COLO829 (cell line): Measurements from ENCODE around the gene RPE65.
"Not testable (repeated sequence)": the region's sequence is repeated elsewhere in the genome, so short reads cannot be mapped to it uniquely, and the experiment has no call there.

ENCODE experiments used
- DNase-seq: peaks from one replicate; pipeline ENCODE4 v3.0.0; 2012; ENCODE audit warnings: low spot score

The RPE65 gene

DNA sequence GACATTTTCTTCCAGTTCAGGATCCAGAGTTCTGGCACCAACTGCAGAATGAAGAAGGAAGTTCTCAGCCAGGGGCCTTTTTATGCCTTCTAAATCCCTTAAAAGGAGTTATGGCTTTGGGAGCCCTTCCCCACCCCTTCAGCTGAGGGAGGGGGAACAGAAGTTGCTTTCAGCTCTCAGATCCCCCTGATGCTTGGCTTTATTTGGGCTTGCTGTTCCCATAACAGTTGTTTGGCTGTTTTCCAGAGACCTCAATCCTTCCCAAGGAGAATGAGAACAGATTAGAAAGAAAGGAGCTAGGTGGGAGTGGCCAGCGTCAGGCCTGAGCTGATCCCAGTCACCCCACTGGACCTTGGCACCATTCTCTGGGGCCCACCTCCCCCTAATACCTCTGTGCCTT lies at the start of gene RPE65:
RPE65 (minus strand) TSS at position 54 of the 400 bp plus-strand sequence; CDS start at position 5, 49 bp downstream.
- DNase-seq = no peak

DNA sequence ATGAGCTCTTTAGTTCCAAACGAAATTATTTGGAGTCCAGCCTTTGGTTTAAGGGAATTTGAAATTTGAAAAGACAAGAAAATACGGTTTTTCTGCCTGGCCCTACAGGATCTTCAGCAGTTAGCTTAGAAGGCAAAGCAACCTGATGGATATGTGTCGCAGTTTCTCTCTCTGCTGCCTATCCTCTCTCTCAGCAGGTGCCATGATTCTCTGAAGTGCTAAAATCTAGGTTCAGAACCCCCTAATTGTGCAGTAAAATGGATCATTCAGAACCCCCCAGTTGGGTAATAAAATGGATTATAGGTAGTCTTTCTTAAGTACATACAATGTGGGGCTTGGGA lies 47.6 kb upstream of the RPE65 start:
- no peak for DNase-seq

DNA sequence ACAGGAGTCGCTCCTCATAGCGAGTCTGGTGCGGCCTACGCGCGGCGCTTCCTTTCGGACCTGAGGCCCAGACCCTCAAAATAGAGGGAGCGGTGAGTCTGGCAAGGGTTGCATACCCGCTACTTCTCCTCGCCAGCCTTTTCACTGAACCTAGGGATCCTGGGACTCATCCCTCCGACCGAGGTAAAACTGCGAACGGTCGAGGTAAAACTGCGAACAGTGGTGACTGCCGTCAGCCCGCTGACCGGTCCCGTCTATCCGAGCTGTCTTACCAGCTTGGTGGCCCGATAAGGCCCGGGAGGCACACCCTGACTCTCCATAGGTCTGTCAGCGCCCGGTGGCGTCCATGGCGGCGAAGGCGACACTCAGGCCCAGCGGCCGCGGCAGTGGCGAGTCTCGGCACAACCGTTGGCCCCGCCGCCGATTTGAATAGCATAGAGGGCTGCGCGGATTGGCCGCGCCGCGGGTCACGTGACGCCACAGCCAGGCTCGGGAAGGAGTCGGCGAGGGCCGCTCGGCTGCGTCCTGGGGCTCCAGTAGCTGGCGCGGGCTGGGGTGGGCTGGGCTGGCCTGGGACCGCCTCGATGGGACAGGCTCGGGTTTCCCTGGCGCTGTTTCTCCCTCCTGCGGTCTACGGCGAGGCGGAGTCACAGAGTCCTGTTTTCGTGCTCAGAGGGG lies 47.1 kb upstream of the RPE65 start, which contains the start of gene DEPDC1:
DEPDC1 (minus strand) TSS at position 403 of the 678 bp plus-strand sequence; CDS start at position 320, 83 bp downstream.
- DNase-seq = peak; percentile 83

DNA sequence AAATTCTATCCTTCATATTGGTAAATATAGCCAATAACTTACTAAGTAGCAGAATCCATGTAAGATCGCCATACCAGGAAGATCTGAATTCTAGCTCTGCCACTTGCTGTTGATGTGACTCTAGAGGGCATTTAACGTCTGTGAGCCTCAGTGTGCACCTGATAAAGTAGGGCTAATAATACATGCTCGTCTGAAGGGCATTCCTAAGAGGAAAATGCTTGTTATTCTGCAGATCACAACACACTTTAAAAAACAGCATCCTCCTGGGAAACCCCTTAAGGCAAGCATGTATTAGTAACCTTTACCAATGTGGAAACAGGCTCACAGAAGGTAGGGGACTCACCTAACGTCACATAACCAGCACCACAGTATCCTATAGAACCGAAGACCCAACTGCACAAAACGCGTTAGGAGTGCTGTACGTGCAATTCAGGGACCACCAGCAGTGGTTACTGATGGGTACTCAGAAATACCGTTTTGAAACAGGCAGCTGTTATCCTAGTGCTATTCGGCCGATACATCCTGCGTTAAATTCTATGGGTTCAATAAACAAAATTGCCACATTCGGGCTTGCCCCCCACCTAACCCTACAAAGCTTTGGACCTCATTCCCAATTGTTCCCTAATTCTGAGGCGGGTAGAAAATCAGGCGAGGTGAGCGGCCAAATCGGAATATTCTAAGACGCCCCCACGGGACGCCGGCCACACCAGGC lies 46.4 kb upstream of the RPE65 start:
- DNase-seq = no peak

DNA sequence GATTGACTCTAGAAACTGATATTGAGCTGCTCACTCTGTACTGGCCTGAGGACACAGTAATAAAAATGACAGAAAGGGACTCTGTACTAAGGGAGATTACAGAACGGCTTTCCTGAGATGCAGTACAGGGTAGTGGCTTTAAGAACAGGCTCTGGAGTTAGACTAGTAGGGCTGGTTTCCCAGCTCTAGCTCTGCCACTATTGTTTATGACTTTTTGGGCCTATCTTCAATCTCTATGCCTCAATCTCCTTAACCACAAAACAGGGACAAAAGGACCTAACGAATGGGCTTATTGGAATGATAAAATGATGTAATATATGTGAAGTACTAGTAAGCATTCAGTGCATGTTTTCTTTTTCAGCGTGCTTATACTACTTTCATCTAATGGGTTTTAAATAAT lies 45.8 kb upstream of the RPE65 start:
- DNase-seq = no peak

DNA sequence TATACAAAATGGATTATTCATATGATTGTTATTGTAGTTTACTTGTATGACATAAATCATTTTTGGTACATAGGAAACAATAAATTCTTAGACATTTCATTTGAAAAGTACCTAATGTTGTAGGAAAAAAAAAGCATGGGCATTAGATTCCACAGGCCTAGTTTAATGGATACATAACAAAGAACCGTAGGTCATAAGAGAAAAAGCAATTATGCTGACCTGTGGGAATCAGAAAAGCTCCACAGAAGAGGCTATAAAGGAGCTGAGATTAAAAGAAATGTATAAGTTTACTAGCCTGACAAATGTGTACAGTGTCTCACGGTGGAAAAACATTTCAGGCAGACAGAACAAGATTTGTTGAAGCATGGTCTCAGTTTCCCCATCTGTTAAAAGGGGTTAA lies 43.4 kb upstream of the RPE65 start:
- no peak for DNase-seq

DNA sequence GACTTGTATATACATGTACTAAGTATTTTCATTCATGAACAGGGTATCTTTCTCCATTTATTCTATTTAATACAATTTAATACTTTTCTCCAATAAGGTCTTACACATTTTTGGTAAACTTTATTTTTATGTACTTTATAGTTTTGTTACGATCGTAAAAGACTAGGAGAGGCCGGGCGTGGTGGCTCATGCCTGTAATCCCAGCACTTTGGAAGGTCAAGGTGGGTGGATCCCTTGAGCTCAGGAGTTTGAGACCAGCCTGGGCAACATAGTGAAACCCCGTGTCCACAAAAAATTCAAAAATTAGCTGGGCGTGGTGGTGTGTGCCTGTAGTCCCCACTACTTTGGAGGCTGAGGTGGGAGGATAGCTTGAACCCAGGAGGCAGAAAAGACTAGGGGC lies 42.5 kb upstream of the RPE65 start:
- DNase-seq = not testable (repeated sequence)

DNA sequence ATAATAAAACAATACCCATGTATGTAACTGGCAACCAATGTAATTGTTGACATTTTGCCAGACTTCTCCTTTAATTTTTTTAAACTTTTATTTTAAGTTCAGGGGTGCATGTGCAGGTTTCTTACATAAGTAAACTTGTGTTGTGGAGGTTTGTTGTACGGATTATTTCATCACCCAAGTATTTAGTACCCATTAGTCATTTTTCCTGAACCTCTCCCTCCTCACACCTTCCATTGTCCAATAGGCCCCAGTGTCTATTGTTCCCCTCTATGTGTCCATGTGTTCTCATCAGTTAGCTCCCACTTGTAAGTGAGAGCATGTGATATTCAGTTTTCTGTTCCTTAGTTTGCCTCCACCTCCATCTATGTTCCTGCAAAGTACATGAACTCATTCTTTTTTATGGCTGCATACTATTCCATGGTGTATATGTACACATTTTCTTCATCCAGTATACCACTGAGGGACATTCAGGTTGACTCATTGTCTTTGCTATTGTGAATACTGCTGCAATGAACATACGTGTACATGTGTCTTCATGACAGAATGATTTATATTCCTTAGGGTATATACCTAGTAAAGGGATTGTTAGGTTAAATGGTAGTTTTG lies 40.4 kb upstream of the RPE65 start:
- DNase-seq = no peak

DNA sequence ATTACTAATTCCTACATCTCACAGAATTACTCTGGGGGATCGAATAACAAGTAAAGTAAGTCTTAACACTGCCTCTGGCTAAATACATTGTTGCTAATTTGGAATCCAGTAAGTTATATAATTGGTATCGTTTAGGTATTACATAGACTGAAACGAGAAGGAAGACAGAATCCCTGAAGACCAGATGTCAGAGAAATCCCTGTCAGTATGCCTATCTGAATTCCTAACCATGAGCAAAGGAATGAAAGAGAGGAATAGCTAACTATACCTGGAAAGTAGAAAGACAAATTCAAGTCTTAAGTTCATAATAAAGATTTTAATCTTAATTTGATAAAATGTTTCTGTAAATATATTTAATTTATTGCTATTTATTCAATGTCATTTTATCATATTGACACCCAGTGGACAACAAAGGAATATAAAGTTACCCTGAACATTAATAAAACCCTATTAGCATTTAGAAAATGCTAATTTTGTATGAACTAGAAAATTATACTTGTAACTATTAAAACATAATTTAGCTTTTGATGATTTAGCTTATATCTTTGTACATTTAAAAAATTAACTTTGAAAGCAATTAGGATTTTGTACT lies 35.8 kb upstream of the RPE65 start:
- DNase-seq = no peak

DNA sequence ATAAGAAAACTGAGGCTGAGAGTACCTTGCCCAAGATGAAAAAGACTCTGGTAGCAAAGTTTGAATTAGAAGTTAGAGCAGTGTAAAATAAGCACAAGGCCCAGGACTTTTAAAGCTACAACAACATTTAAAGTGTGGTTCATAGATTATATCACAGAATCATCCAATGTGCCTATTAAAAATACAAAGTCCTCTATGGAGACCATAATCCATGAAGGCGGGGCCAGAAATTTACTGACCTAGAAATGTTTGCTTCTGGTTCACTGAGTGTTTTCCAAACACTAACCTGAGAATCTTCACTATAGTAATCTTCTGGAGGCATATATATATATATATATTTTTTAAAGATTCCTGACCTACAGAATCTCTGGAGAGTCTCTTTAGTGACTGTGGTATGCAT lies 34.9 kb upstream of the RPE65 start:
- DNase-seq = no peak

DNA sequence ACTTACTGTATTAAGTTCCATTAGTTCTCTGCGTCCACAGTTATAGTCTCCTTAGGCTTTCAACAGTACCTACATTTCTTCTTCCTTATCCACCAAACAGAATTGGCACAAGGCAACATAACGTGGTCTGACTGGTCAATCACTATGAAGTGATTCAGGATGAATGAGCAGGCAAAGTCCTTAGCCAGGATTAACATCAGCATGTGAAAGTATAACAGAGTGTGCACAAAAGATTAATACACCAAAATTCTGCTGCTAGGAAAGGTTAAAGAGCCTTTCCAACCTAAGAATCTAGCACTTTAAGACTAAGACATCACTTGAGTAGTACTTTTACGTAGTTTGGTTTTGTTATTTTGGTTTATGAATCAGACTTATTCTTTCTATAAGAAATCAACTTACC lies 31.3 kb upstream of the RPE65 start:
- DNase-seq = no peak

DNA sequence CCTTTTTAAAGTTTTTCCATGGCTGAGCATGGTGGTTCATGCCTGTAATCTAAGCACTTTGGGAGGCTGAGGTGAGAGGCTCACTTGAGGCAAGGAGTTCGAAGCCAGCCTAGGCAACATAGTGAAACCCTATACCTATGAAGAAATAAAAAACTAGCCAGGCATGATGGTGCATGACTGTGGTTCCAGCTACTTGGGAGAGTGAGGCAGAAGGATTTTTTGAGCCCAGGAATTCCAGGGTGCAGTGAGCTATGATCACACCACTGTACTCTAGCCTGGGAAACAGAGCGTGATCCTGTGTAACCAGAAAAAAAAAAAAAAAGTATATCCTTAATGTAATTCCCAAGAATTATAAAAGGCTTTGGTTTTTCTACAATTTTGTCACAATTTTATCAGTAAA lies 29.7 kb upstream of the RPE65 start:
- DNase-seq = no peak

DNA sequence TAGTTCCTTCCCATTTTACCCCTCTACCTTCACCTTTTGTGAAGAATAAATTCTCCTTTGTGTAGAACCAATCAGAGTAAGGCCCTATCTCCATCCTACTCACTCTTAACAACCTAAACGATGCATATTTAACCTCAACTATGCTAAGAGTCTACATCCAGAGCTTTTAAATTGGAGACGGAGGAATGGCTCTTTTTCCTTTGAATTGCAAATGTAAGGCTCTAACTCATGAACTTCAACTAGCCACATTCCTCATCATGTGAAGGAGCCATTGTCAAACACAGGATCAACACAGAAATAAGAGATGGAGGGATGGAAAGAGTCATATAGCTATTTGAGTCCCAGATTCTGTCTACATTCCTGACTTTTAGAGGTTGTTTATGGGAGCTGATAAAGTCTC lies 28.9 kb upstream of the RPE65 start:
- DNase-seq = no peak

DNA sequence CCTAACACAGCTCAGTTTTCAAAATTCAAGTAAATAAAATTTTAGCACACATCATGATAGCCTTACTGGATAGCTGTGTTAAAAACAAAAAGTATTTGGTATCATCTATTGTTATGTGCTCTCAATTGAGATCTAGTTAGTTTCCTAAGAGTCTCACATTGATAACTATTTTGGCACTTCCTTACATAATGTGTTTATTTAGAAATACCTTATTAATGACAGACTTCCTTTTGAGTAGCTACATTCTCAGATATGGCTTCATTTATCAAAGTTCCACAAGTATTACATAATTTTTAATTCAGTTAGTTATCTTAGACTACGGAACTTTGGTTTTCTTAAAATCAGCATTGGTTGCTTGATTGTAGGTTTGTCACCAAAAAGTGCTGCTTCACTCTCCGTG lies 26.9 kb upstream of the RPE65 start:
- DNase-seq = not testable (repeated sequence)

DNA sequence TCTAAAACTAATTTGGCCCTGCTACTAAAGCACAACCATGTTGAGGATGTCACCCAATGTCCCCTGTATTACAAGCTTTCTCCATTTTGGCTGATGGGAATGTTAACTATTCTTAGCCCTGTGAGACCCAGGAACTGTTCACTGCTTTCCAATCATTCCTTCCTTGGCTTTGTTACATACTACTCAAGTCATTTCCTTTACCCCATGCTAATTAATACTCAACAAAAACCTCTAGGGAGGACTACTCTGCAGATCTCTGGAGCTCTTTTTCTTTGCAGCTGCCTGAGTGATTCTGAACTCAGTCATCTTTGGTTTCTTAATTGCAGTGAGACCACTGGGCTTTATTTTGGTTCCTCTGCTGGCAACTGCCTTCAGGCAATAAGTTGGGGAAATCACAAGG lies 23.3 kb upstream of the RPE65 start:
- no peak for DNase-seq

DNA sequence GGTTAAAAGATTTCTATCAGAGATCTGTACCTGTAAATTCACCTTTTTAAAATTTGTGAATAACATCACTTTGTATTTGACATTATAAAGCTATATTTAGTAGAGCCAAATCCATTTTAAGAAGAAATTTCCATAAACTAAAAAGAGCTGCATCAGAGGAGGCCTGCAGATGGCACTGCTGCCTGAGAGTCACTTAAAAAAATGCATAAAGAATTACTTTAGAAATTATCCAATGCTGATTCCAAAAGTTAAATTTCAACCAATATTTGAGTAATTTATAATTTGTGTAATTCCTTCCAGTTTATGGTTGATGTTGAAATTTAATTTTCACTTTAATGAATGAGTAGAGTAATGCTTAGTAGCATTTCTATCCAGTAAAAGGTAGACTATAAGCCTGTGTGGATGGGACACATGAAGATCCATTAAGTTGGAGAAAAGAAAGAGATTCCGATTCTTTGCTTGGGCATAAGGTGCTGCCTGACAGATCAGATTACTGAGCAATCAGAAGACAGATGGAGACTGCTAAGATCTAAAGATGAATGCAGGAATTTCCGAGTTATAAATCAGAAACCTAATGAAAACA lies 20.7 kb upstream of the RPE65 start:
- no peak for DNase-seq

DNA sequence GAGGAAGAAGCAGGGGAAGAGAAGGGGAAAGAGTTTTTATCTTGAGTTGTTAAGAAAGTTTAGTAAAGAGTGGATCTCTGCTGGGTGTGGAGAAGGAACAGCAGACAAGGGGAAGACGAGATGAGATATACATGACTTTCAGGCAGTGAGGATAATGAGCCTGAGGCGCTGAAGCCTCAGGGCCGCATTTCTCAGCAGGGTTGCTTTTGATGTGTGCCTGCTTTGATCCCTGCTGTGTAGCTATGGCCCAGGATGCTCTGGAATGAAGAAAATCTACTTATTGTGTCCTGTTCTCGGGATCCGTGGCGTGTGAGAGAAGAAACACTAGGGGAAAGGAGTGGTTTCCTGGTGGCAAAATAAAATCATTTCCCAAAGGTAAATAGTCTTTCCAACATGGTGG lies 15.1 kb upstream of the RPE65 start:
- no peak for DNase-seq

DNA sequence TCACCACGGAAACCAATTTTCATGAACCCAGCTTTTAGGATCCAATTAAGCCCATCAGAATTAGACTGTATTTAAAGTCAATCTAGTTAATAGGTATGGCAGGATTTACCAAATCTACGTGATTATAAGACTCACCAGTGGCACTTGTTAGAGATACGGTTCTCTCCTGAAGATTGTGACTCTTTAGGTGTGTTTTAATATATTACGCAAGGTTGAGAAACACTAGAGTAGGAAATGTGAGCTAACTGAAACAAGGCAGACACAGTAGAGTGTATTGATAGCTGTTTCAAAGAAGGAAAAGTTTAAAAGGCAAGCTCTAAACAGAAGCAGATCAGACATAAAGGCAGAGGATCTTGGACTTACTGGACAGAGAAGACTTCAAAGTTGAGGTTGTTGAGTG lies 11.2 kb upstream of the RPE65 start:
- DNase-seq = no peak

DNA sequence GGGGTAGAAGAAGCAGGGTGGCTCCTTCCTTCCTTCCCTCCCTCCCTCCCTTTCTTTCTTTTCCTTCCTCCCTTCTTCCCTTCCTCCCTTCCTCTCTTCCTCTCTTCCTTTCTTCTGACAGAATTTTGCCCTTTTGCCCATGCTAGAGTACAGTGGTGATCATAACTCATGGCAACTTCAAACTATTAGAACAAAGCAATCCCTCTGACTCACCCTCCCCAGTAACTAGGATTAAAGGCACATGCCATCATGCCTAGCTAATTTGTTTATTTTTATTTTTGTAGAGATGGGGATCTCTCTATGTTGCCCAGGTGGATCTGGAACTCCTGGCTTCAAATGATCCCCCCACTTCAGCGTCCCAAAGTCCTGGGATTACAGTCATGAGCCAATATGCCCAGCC lies 10.0 kb upstream of the RPE65 start:
- no peak for DNase-seq

DNA sequence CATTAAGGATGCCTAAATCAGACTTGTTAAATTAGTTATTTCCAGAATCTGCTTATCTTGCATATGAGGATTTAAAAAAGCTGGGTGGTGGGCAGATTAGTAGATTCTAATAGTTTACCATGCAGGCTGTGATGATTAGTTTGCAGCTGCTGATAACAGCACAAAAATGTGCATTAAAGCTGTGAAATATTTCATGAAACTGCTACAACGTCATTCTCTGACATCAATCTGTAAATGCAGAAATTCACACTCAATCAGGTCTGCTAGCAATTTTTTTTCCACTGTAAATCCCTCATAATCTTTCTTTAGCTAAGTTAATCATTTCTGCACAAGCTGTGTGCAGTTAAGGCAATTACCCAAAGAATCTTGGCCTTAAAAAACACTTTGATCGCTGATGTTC lies 9.3 kb upstream of the RPE65 start:
- DNase-seq = no peak

DNA sequence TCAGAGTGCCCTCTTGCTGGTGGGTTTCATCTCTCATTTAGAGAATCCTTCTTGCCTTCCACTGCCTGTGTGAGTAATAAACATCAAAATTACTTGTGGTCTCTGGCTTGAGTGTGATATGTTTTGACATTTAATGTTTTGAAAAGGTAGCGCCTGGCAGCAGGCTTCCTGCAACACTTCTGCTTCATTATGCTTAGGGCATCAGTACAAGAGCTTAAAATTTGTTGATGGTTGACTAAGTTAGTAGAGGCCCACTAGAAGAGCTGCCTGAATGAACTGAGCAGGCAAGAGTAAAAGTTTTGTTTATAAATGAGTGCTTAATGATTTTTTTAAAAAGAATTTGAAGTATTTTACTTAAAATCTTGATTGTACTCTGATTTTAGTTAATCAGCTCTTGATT lies 6.4 kb upstream of the RPE65 start:
- DNase-seq = no peak

DNA sequence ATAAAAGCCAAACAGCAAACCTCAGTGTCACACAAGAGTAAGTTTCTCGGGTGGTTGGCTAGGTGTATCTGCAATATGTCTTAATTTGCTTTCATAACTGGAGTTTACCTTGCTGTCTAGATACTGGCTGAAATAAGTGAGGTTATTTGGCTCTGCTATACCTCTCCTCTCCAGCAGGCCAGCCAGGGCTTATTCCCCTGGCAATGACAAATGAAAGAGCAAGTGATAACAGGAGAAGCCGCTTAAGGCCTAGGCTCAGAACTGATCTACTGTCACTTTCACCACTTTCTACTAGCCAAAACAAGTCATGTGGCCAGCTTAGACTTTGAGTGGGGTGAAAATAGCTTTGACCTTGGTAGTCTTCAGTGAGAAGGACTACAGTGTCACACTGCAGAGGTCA lies 4.8 kb upstream of the RPE65 start:
- DNase-seq = no peak
